Measurements from ENCODE around the gene GLI3.

The GLI3 gene

GRCh38 chr7:42023262-42023661 is 213.7 kb downstream of the GLI3 start:
- Histone ChIP-seq H3K27me3 (ENCODE audit: insufficient read depth, low read length, poor library complexity, severe bottlenecking) (no peaks in the 10 kb centered on the region), H3K79me2 (ENCODE audit: insufficient read depth, low read length) (no peaks in the 10 kb centered on the region), H4K20me1 (ENCODE audit: insufficient read depth, low read length, poor library complexity, severe bottlenecking) (no peaks in the 10 kb centered on the region), H3K4me1 (ENCODE audit: insufficient read depth, low read length, poor library complexity, severe bottlenecking) (no peaks in the 10 kb centered on the region), H3K9ac (ENCODE audit: low read depth, low read length, poor library complexity, severe bottlenecking) (no peak overlapping the region), H2AFZ (ENCODE audit: low read length) (no peak overlapping the region), H3K4me2 (ENCODE audit: low read depth, low read length, poor library complexity, severe bottlenecking) (no peak overlapping the region), H3K4me3 (ENCODE audit: low read length, poor library complexity, severe bottlenecking) (no peak overlapping the region), H3K36me3 (ENCODE audit: insufficient read depth, low read length) (no peaks in the 10 kb centered on the region), H3K9me3 (ENCODE audit: insufficient read depth, low read depth, low read length) (no peaks in the 10 kb centered on the region), H3F3A (ENCODE audit: low read depth) (no peaks in the 10 kb centered on the region), H3K9me2 (replicated peaks; ENCODE audit: low read depth, low read length) (no peaks in the 10 kb centered on the region)
- TF ChIP-seq CTCF (conservative IDR thresholded peaks at IDR 0.05; ENCODE audit: low read length) = no peak
- TF ChIP-seq EZH2phosphoT487 (IDR thresholded peaks at IDR 0.05; ENCODE audit: borderline replicate concordance) = no peak

- Histone ChIP-seq H3K4me3 (ENCODE audit: low read length, poor library complexity, severe bottlenecking) (no peak overlapping the region), H3K27me3 (ENCODE audit: insufficient read depth, low read length, poor library complexity, severe bottlenecking) (no peaks in the 10 kb centered on the region), H3F3A (ENCODE audit: low read depth) (no peaks in the 10 kb centered on the region), H2AFZ (ENCODE audit: low read length) (no peak overlapping the region), H3K4me2 (ENCODE audit: low read depth, low read length, poor library complexity, severe bottlenecking) (no peak overlapping the region), H3K4me1 (ENCODE audit: insufficient read depth, low read length, poor library complexity, severe bottlenecking) (no peaks in the 10 kb centered on the region), H3K79me2 (ENCODE audit: insufficient read depth, low read length) (no peaks in the 10 kb centered on the region), H3K9me2 (replicated peaks; ENCODE audit: low read depth, low read length) (no peaks in the 10 kb centered on the region), H3K9me3 (ENCODE audit: insufficient read depth, low read depth, low read length) (no peaks in the 10 kb centered on the region), H3K36me3 (ENCODE audit: insufficient read depth, low read length) (no peaks in the 10 kb centered on the region), H3K9ac (ENCODE audit: low read depth, low read length, poor library complexity, severe bottlenecking) (no peak overlapping the region), H4K20me1 (ENCODE audit: insufficient read depth, low read length, poor library complexity, severe bottlenecking) (no peaks in the 10 kb centered on the region)
- TF ChIP-seq CTCF (conservative IDR thresholded peaks at IDR 0.05; ENCODE audit: low read length) (no peak), EZH2phosphoT487 (IDR thresholded peaks at IDR 0.05; ENCODE audit: borderline replicate concordance) (no peak)
These were observed 214.2 kb downstream of the GLI3 start for GRCh38 chr7:42022791-42023190.

- no peaks in the 10 kb centered on the region for H4K20me1 ChIP-seq (ENCODE audit: insufficient read depth, low read length, poor library complexity, severe bottlenecking)
- no peak for TF ChIP-seq CTCF (conservative IDR thresholded peaks at IDR 0.05; ENCODE audit: low read length)
- no peak for TF ChIP-seq EZH2phosphoT487 (IDR thresholded peaks at IDR 0.05; ENCODE audit: borderline replicate concordance)
- no peaks in the 10 kb centered on the region for H3K79me2 ChIP-seq (ENCODE audit: insufficient read depth, low read length)
- H3K4me3 ChIP-seq (ENCODE audit: low read length, poor library complexity, severe bottlenecking) = no peak overlapping the region
- H3K9me2 ChIP-seq (replicated peaks; ENCODE audit: low read depth, low read length) = no peaks in the 10 kb centered on the region
- no peaks in the 10 kb centered on the region for H3K9me3 ChIP-seq (ENCODE audit: insufficient read depth, low read depth, low read length)
- no peak overlapping the region for H3K9ac ChIP-seq (ENCODE audit: low read depth, low read length, poor library complexity, severe bottlenecking)
- no peaks in the 10 kb centered on the region for H3K27me3 ChIP-seq (ENCODE audit: insufficient read depth, low read length, poor library complexity, severe bottlenecking)
- H2AFZ ChIP-seq (ENCODE audit: low read length) = no peak overlapping the region
- H3K36me3 ChIP-seq (ENCODE audit: insufficient read depth, low read length) = no peaks in the 10 kb centered on the region
- H3F3A ChIP-seq (ENCODE audit: low read depth) = no peaks in the 10 kb centered on the region
- H3K4me2 ChIP-seq (ENCODE audit: low read depth, low read length, poor library complexity, severe bottlenecking) = no peak overlapping the region
- H3K4me1 ChIP-seq (ENCODE audit: insufficient read depth, low read length, poor library complexity, severe bottlenecking) = no peaks in the 10 kb centered on the region
These were observed 215.0 kb downstream of the GLI3 start for GRCh38 chr7:42022056-42022455.

All from Loucy (cell line).